ENCODE results near the gene MOB2. TPM values are rescaled to one million over a fixed set of nuclear protein-coding genes. Genes with fewer than 3 reads are reported as not detected.

The MOB2 gene
- total RNA-seq, 1 donor from 2014 or later = 34.1 TPM

DNA sequence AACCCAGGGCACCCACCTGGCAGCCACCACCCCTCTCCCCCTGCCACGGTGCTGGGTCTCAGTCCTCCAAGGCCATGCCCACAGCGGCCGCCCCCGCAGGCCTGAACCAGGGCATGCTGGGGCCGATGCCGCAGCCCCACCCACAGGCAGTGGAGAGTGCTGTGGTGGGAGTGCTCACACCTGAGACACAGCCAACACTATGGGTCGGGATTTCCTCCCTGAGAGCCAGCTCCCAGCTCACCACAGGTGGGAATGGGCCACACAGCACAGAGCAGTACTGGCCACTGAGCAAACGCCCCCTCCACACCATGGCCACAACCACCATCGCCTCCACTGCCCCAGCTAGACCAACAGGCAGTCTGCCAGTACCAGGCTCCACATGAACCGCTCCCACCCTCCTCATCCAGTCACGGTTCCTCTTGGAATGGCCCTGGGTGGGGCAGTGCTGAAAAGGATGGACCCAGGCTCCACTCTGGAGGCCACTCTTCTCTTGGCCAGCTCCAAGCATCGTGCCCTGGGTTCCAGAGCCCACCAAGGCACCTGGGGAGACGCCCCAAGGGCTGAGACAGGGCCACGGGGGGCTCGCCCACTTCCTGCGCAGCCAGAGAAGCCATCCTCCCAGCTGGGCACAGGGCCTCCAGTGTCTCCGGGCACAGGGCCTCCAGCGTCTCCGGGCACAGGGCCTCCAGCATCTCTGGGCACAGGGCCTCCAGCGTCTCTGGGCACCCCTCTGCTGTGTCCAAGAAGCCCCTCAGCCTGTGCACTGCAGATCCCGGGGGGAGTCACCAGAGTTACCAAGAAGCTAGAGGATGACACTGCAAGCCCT, 14.2 kb downstream of the MOB2 start:
- H3K27ac ChIP-seq = no peak overlapping the region
- H3K9me3 ChIP-seq = no peaks in the 10 kb centered on the region
- no peaks in the 10 kb centered on the region for H3K4me1 ChIP-seq
- no peak for TF ChIP-seq POLR2AphosphoS5 (IDR thresholded peaks at IDR 0.05; ENCODE audit: insufficient read depth in 1 of 2, low read depth in 1 of 2)
- no peak for TF ChIP-seq POLR2A (IDR thresholded peaks at IDR 0.05)
- no peak for TF ChIP-seq CTCF (IDR thresholded peaks at IDR 0.05)
- no peak for DNase-seq (ENCODE audit: extremely low spot score in 2 of 2)
- no peaks in the 10 kb centered on the region for H3K27me3 ChIP-seq
- no peak overlapping the region for H3K4me3 ChIP-seq
- intact Hi-C loops (cut with DNase I) = no loop called here
- peaks cover 0 to 56% of the 10 kb centered on the region in 2 donors for H3K36me3 ChIP-seq

DNA sequence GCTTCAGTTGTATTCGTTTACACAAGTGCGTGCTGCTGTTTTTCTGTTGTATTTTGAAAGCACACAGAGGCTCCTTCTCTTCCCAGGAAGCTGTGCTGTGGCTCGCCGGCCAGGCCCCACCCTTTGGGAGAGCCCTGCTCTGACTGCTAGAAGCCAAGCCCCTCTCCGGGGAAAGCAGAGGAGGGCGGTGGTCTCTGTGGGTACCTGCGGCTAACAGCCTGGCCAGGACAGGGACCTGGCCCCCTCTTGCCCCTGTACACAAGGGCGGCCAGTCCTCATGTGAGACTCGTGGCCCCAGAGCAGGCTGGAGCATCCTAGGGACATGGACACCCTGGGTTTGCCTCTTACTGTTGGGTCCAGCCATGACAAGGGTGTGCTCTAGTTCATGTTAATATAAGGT, 14.8 kb downstream of the MOB2 start:
- Histone ChIP-seq H3K27ac (no peak overlapping the region), H3K4me1 (no peaks in the 10 kb centered on the region), H3K4me3 (no peak overlapping the region), H3K9me3 (no peaks in the 10 kb centered on the region), H3K36me3 (peaks cover 0 to 58% of the 10 kb centered on the region in 2 donors), H3K27me3 (no peaks in the 10 kb centered on the region)
- intact Hi-C loops (cut with DNase I) = no loop called here
- TF ChIP-seq CTCF (IDR thresholded peaks at IDR 0.05) = no peak
- no peak for TF ChIP-seq POLR2A (IDR thresholded peaks at IDR 0.05)
- TF ChIP-seq POLR2AphosphoS5 (IDR thresholded peaks at IDR 0.05; ENCODE audit: insufficient read depth in 1 of 2, low read depth in 1 of 2) = no peak
- no peak for DNase-seq (ENCODE audit: extremely low spot score in 2 of 2)

DNA sequence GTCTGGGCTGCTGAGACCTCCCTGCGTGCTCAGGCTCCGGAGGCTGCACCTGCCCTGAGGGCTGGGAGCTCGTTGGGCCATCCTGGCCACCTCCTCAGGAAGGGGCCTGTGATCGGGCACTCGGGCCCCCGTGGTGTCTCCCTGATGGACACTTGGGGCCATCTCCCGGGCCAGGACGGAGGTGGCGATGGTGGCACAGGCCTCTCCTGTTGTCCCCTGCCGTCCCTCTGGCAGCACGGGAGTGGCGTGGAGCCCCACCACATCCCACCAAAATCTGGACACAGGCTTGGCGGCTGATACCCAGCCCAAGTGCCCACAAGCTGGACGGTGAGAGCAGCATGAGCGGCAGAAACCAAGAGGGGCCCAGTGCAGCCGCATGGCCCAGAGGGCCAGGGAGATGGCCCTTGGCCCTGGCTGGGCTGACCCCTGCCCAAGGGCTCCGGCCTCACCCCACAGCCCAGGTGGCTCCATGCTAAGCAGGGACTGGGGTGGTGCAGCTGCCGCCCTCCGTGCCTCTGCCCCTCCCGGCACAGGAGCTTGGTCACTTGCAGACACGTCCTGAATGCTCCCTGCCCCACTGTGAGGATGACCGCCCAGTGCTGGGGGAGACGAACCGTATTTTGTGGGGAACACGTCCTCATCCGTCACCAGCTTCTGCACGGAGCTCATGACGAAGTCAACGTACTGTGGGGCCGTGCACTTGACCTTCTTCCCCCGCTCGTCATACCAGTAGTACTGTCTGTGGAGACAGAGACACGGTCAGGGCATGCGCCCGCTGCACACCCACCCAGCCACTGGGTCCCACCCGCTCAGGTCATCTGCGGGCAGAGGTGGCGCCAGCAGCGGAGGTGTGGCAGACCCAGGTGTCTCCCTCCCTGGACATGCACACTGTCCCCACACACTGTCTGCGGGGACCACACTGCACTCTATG, 15.6 kb downstream of the MOB2 start:
- DNase-seq (ENCODE audit: extremely low spot score in 2 of 2) = no peak
- H3K27me3 ChIP-seq = no peaks in the 10 kb centered on the region
- intact Hi-C loops (cut with DNase I) = no loop called here
- TF ChIP-seq POLR2AphosphoS5 (IDR thresholded peaks at IDR 0.05; ENCODE audit: insufficient read depth in 1 of 2, low read depth in 1 of 2) = no peak
- no peak for TF ChIP-seq CTCF (IDR thresholded peaks at IDR 0.05)
- no peak for TF ChIP-seq POLR2A (IDR thresholded peaks at IDR 0.05)
- no peak overlapping the region for H3K27ac ChIP-seq
- H3K36me3 ChIP-seq = peaks cover 0 to 60% of the 10 kb centered on the region in 2 donors
- H3K4me3 ChIP-seq = no peak overlapping the region
- no peaks in the 10 kb centered on the region for H3K9me3 ChIP-seq
- no peaks in the 10 kb centered on the region for H3K4me1 ChIP-seq

- TF ChIP-seq CTCF (IDR thresholded peaks at IDR 0.05) = no peak
- no peak for TF ChIP-seq POLR2AphosphoS5 (IDR thresholded peaks at IDR 0.05; ENCODE audit: insufficient read depth in 1 of 2, low read depth in 1 of 2)
- no peak for TF ChIP-seq POLR2A (IDR thresholded peaks at IDR 0.05)
- no peaks in the 10 kb centered on the region for H3K4me1 ChIP-seq
- peaks cover 0 to 51% of the 10 kb centered on the region in 2 donors for H3K36me3 ChIP-seq
- no peaks in the 10 kb centered on the region for H3K27me3 ChIP-seq
- no peak overlapping the region for H3K4me3 ChIP-seq
- intact Hi-C loops (cut with DNase I) = no loop called here
- DNase-seq (ENCODE audit: extremely low spot score in 2 of 2) = no peak
- H3K9me3 ChIP-seq = no peaks in the 10 kb centered on the region
- H3K27ac ChIP-seq = no peak overlapping the region
Measured at GRCh38 chr11:1469911-1470680, 16.5 kb downstream of the MOB2 start.

Measured in vagina (tissue), 2 donors.